ENCODE measurements around the gene ADGRV1.

Gene ADGRV1

DNA sequence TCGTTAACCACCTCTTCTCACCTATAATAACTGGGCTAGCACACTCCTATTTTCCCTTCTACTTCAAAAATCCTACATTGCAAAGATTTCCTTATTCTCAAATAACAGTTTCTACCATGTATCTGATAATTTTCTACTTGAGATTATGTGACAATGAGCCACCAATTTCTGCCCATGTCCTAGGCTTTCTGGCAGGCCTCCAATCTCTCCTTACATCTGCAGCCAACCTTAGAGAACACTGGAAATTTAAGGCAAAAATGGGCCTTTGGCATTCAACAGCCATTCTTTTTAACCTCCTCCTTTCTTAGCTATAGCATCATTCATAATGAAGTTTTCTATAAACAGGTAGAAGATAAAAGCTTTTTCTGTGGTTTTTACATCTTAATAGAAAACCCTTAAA is 599.4 kb downstream of the ADGRV1 start:
- no peak for DNase-seq (ENCODE audit: extremely low read depth, low read depth)
- no peak overlapping the region for H3K4me3 ChIP-seq (replicated peaks; ENCODE audit: low read depth, low read length)
- TF ChIP-seq CTCF (IDR thresholded peaks at IDR 0.05; ENCODE audit: low read depth, low read length, missing control alignments): no peak

DNA sequence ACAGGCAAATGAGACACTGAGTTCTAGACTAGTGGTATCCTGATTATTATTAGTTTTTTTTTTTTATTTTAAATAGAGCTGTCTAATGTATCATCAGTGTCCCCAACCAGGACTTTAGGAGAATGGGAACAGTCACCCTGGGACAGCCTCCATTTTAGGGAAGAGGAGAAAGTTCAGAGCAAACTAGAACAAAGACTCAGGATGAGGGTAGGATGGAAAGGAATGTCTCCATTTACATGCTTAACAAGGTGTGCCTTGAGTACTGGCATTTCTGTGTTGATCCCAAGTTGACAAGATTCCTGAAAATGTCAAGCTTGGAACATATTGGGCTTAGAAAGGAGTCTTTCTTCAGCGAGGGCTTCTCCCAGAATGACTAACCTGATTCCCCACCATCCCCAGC is 601.0 kb downstream of the ADGRV1 start:
- H3K4me3 ChIP-seq (replicated peaks; ENCODE audit: low read depth, low read length): no peak overlapping the region
- no peak for DNase-seq (ENCODE audit: extremely low read depth, low read depth)
- TF ChIP-seq CTCF (IDR thresholded peaks at IDR 0.05; ENCODE audit: low read depth, low read length, missing control alignments): no peak

- DNase-seq (ENCODE audit: extremely low read depth, low read depth): no peak
- no peak overlapping the region for H3K4me3 ChIP-seq (replicated peaks; ENCODE audit: low read depth, low read length)
- TF ChIP-seq CTCF (IDR thresholded peaks at IDR 0.05; ENCODE audit: low read depth, low read length, missing control alignments): no peak
Measured at GRCh38 chr5:91160714-91161285, 602.2 kb downstream of the ADGRV1 start.

DNA sequence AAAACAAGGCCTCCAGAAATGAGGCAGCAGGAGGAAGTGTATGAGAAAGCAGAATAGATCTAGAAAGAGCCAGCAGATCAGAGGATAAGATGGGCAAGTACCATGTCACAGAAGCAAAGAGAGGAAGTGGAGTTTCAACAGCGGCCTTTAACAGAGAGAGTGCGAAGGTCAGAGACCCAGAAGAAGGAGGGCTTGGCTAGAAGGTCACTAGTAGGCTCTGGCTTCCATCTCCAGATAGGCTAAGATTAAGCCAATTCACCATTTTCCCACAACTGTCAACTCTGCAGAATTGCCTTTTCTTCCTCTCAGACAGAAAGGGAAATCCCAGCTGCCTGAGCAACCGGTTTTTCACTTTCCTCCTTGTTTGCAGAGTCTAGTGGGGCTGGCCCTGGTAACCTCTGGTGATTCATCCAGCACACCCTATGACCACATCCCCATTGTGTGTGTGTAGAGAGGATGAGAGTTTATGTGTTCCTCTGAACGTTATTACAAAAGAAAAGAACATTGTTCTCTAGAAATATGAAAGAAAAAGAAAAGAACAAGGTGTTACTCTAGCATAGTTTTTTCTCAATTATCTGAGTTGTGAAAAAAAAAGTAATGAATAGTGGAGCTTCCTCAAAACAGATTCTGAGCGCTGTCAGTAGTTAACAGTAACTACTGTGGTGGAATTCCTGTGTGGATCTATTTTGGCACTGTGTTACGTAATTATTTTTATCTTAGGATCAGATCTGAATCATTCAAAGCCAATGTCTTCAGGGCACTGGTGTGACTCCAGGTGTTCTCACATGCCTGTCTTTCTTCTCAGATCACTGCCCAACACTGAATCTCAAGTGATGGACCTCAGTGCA is 604.2 kb downstream of the ADGRV1 start:
- no peak overlapping the region for H3K4me3 ChIP-seq (replicated peaks; ENCODE audit: low read depth, low read length)
- peak; percentile 69 for DNase-seq (ENCODE audit: extremely low read depth, low read depth)
- no peak for TF ChIP-seq CTCF (IDR thresholded peaks at IDR 0.05; ENCODE audit: low read depth, low read length, missing control alignments)

GRCh38 chr5:91164424-91164823 is 605.8 kb downstream of the ADGRV1 start:
- no peak overlapping the region for H3K4me3 ChIP-seq (replicated peaks; ENCODE audit: low read depth, low read length)
- TF ChIP-seq CTCF (IDR thresholded peaks at IDR 0.05; ENCODE audit: low read depth, low read length, missing control alignments): no peak
- no peak for DNase-seq (ENCODE audit: extremely low read depth, low read depth)

DNA sequence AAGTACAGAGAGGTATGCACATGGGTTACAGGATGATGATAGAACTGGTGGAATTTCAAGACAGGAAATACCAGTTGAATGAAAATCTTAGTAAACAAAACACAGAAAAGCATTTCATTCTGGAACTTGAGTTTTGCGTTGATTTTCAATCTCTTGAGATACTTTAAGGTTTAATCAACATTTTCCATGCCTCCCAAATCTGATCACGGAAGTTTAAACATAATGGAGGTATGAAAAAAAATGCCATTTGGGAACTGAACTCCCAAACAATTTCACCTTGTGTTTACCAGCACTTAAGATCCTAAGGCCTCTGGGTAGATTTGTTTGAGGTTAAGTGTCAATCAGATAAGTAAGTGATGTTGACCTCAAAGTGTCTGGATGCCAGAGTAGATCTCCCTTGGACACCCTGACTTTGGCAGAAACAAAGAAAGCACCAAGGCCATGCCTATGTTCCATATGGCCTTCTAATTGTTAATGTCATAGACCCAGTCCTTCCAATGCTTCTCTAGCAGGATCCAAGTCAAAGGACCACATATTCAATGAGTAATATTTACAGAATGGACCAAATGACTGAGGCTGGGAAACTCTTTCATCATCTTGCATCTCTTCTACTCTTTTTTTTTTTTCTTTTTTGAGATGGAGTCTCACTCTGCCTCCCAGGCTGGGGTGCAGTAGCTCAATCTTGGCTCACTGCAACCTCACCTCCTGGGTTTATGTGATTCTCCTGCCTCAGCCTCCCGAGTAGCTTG is 607.6 kb downstream of the ADGRV1 start:
- TF ChIP-seq CTCF (IDR thresholded peaks at IDR 0.05; ENCODE audit: low read depth, low read length, missing control alignments): no peak
- no peak for DNase-seq (ENCODE audit: extremely low read depth, low read depth)
- no peak overlapping the region for H3K4me3 ChIP-seq (replicated peaks; ENCODE audit: low read depth, low read length)
